GM18867 (cell line): Measurements from ENCODE around the gene PRDM16.

Experiments
- ATAC-seq: cut with Tn5 transposase; IDR thresholded peaks from one replicate; pipeline ENCODE4 v1.9.1; 2021; ENCODE audit warnings: mild to moderate bottlenecking, moderate library complexity; ENCODE audit not compliant: unreplicated experiment

The PRDM16 gene

DNA sequence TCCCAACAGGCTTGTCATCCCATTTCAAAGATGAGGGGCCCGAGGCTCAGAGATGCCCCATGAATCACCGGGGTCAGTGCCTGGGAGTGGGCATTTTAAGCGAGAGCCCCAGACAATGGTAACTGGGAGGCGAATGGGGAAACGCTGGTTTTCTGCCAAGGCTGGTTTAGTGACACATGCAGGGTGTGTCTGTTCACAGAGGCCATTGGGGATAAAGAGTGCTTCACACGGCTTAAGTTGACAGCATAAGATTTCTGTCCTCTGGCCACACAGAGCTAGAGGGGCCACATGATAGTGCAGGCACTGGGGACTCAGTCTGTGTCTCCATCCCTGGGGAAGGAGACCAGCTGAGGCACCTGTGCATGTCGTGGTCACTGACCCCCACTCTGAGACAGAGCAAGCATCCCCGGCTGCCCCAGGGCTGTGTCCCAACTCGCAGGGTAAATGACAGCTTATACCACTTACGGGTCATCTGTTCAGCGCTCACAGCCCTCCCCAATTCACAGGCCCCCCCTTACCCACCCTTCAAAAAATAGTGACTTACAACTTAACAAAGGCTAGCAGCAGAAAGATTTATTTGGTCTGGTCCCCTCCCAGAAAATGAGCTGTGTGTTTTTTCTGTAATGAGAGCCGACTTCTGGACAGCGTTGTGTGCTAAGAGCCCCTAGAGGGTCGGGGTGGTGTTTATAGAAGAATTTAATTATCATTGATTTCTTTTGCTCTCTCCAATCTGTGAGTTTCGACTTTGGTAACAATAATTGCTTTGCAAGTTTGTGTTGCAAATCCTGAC lies 350.6 kb downstream of the PRDM16 start:
- no peak for ATAC-seq

DNA sequence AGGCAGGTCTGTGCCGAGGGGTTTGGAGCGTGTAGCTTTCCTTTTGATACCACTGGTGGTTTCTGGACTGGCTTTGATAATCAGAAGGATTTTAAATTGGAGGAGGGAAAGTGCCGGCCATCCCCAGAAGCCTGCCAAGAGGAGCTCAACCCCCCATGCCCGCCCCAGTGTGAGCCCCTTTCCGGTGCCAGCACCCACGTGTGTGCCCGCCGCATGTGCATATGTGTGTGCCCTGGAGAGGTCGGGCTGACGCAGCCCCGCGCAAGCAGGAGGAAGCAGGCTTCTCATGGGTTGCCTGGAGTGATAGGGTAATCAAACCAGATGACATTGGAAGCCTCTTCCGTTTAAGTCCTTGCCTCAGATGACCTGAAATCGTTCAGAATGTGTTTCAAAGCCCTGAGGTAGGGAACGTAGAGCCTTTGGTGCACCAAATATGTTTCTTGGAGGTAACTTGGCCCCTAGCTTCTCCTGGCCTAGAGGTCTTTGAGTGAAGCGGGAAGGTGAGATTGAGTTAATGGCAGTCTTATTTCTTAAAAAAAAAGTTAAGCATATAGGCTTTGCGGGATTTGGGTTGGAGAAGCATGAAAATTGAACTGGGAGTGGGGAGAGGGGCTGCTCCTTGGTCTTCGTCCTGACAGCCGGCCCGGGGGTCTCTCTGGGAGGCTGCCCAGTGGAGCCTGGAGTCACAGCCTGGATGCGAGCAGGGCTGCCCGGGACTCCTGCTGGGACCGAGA lies 351.4 kb downstream of the PRDM16 start:
- ATAC-seq = no peak

DNA sequence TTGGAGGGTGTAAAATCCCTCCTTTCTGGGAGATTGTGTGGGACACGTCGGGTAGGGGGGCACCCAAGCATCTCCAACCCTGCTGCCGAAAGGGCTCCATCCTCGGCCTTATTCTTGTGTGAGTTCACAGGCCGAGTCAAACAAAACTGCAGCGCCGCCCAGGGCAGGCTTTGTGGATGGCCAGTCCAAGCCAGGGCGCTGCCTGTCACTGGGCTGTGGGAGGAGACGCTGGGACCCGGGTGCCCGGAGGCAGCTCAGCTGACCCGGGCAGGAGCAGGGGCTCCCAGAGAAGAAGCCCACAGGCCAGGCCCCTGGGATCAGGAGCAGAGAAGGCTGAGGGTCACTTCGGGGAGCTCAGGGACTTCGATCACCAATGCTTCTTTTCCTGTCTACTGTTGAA lies 353.6 kb downstream of the PRDM16 start:
- ATAC-seq = no peak

DNA sequence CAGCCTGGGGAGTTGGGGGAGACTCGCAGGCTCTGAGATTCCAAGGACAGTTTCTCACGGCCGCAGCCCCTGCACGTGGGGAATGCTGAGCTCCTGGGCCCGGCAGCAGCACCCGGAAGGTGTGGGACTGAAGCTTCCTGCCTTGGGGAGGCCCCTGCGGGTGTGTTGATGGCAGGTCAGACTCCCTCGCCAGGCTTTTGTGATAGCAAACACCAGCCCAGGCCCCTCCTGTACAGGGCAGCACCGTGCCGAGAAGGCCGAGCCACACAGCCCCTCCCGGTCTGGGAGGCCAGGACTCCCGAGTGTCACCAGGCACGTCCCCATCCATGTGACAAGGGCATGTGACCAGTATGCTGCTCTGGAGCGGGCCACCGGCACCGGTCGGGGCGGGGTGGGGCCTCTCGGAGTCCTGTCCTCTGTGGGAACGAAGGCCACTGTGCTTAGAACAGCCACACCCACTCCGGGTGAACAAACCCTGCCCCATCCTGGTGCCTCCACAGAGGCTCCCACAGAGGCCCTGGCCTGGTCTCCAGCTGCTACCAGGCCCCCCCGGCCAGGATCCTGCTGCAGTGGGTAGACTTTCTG lies 354.3 kb downstream of the PRDM16 start:
- no peak for ATAC-seq

DNA sequence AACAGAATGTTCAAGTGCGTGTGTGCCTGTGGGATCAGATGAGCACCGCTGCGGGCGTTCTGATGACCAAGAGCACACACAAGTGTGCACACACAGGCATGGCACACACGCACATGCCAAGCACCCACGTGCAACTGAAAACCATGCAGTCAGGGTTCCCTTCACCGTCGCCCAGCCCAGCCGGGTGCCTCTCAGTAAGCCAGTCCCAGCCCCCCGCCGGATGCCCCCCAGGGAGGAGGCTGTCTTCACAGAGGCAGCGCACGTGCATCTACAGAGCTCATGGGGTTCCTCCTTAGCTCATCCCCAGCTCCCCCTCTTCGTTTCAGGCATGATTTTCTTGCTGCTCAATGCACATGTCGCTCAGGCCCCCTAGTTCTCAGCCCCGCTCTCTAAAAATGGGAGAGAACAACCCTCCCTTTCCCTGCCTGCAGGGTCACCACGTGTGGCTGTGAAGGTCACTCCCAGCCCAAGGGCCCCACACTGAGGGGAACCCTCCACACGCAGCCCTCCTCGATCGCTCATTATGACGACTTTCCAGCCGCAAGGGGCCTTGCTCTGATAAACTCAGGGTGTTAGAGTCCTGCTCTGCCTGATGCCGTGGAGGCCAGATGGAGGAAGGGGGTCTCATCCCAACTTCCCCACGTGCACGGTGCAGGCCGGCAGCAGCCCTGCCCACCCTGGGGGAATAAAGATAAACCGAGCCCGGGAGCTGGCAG lies 355.1 kb downstream of the PRDM16 start:
- no peak for ATAC-seq

DNA sequence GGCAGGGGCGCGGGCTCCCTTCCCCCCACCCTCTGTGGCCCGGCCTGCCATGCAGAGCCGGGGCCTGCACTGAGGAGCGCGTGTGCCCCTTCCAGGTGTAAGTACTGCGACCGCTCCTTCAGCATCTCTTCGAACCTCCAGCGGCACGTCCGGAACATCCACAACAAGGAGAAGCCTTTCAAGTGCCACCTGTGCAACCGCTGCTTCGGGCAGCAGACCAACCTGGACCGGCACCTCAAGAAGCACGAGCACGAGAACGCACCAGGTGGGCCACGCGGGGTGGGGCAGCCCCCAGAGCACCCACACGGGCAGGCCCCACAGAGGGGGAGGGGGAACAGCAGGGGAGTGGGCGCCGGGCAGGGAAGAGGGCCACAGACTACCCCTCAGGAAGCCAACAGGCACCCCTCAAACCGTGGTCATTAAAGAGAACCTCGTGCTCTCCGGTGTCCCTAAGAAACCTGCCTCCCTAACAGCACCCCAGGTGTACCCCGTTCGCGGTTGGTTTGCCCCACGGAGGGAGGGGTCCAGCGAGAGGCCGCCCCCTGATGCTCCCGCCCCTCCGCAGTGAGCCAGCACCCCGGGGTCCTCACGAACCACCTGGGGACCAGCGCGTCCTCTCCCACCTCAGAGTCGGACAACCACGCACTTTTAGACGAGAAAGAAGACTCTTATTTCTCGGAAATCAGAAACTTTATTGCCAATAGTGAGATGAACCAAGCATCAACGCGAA lies 356.6 kb downstream of the PRDM16 start:
- ATAC-seq = no peak

DNA sequence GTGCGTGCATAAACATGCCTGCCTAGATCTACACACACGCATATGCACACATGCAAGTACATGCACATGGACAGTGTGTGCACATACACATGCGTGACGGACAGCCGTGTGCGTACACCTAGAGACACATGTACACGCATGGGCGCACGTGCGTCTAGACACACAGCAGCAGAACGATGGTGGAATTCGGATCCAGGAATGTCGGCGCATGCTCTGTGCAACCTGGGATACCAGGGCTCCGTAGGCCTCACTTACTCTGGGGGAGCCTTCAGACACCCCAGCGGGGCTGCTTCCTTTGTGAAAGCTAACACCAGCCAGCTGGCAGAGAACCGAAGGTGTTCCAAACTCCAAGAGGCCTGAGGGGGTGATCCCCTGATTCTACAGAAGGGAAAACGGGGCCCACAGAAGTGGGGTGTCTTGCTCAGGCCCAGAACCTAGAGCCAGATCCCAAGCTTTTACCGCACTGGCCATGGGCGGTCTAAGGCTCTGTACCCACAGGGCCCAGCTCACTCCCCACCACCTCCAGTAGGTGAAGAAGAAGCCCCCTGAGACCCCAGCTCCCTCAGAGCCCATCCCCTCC lies 358.0 kb downstream of the PRDM16 start:
- ATAC-seq = no peak

DNA sequence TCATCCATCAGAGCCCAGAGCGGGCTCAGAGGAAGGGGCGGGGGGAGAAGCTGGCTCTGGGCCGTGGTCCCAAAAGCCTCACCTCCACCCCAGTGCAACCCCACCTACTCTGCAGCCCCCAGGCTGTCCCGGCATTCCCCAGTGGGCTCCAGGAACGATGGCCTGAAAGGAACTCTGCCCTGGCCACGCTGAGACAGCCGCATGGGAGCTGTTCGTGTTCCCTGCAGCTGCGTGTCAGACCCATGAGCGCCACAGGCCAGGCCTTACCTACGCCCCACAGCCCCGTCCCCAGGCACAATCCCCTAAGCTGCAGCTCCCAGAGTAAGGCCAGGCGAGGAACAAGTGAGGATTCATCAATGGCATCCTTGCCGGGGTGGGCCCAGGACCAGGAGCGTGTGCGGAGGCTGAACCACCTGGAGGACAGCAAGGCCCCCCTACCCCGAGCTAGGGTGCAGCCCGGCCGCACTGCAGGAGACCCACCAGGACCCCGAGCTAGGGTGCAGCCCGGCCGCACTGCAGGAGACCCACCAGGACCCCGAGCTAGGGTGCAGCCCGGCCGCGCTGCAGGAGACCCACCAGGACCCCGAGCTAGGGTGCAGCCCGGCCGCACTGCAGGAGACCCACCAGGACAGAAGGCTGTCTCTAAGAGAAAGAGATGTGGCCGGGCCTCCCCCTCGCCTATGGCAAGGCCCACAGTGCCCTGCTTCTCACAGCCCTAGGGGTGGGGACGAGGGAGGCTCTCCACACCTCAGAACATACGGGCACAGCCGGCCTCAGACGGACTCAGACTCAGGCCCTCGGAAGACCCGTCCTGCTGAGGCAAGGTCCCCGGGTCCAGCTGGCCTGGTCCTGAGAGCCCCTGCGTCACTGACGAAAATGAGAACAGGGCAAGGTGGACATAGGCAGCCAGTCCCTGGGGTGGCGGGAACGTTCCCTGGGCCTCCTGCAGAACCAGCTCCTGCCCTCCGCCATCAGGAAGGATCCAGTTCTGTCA lies 359.0 kb downstream of the PRDM16 start:
- ATAC-seq = no peak

DNA sequence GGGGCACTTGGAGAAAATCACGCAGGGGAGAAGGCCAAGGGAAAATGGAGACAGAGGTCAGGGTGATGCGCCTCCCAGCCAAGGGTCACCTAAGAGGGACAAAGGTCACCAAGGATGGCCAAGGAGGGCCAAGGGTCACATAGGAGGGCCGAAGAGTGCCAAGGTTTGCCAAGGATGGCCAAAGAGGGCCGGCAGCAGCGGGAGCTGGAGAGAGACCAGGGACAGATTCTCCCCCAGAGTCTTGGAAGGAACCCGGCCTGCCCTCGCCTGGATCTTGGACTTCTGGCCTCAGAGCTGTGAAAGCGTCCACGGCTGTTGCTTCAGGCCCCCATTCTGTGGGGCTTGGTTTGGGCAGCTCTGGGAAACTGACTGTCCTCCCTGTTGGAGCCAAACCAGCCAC lies 359.9 kb downstream of the PRDM16 start:
- ATAC-seq = no peak

DNA sequence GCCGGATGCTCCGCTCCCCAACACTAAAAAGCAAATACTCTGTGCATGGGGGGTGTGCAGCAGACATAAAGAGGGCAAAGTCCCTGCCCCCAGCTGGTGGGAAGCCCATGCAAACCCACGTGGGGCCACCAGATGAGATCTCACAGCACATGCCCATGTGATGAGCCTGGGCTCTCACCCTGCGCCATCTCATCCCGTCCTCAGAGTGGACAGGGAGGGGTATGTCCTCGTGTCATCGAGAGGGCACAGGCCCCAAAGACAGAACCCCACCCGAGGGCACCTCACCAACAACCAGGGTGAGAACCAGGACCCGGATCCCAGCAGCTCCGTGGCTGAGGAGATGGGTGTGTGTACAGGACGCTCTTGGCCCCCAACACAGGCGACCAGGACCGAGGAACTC lies 360.3 kb downstream of the PRDM16 start:
- no peak for ATAC-seq

DNA sequence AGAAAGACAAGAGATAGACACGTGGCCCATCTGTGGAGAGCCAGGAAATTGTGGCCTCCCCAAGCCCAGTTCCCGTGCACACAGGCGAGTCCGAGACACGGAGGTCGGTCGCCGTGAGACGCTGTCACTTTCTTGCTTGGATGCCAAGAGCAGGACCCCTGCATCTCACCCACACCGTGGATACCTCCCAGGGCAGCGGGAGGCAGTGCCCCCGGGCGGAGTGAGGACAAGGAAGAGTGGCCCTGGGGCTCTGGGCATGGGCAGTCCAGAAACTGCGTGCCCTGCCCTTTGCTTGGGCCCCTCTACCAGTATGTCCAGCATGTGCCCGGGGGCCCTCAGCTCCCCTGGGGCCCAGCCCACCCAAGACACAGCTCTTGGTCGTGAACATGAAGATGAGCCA lies 360.8 kb downstream of the PRDM16 start:
- ATAC-seq = no peak

DNA sequence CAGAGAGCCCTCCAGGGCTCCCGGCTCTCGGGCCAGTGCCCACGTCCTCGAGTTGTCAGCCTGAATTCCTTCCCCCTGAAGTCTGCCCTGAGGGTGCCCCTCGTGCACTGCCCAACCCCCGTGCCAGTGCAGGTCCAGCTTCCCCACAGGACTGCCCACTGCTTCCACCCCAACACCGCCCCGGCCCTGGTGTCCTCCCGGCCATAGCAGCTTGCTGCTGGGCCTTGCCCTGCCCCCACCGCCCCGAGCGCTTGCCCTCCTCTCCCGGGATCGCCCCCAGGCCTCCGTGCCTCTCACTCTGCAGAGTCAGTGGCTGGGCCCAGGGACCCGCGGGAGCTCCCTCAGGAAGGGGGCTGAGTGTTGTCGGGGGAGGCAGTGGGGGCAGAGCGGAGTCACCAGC lies 361.4 kb downstream of the PRDM16 start:
- no peak for ATAC-seq

DNA sequence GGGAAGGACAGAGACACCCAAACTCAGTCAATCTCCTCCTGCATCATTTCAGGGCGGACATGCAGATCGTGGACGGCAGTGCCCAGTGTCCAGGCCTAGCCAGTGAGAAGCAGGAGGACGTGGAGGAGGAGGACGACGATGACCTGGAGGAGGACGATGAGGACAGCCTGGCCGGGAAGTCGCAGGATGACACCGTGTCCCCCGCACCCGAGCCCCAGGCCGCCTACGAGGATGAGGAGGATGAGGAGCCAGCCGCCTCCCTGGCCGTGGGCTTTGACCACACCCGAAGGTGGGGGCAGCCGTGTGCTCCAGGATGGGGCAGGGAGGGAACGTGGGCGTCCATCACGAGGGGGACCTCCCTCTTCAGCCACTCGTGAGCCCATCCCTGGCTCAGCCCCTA lies 361.8 kb downstream of the PRDM16 start:
- ATAC-seq = no peak

DNA sequence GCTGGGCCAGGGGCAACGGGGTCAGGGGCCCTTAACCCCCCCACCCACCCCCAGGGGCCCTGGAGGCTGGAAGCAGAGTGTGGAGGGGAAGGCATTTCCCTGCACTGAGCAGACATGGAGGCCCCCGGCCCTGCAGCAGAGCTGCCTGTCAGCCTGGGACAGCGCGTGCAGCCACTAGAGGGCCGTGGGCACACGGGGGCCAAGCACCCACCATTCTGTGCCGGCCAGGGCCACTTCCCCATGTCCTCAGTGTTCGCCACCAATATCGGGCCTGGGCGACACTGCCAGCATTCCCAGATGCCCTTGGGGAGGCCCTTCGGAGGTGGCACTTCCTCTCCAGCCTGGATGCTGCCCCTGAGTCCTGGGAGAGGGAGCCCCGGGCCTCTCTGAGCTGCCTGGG lies 362.3 kb downstream of the PRDM16 start:
- no peak for ATAC-seq

DNA sequence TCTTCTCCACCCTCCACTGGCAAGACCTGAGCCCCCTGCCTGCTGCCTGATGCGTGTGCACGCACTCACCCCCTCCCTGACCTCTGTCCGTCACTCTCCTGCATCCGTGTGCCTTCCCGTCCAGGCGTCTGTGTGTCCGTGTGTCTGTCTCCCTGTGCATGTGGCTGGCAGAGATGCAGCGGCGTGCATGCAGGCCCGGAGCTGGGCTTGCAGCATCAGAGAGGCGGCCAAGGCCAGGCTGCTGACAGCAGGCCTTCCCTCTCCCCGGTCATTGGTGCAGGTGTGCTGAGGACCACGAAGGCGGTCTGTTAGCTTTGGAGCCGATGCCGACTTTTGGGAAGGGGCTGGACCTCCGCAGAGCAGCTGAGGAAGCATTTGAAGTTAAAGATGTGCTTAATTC lies 362.7 kb downstream of the PRDM16 start:
- no peak for ATAC-seq

DNA sequence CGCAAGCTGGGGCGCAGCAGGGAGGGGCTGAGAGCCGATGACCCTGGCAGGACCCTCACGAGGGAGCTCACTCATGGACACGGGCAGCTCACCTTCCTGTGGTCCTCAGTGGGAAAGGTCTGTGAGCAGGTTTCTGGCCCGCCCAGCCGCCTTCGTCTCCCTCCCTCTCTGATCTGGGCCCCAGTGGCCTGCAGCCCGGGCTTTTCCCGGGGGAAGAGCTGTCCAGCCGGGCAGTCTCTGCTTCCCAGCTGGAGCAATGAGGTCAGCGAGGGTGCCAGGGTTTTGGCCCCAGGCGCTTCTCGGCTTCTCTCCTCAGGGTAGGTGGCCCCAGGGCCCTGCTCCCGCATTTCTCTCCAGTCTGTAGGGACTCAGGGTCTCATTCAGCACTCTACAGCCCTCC lies 363.3 kb downstream of the PRDM16 start:
- ATAC-seq = no peak

DNA sequence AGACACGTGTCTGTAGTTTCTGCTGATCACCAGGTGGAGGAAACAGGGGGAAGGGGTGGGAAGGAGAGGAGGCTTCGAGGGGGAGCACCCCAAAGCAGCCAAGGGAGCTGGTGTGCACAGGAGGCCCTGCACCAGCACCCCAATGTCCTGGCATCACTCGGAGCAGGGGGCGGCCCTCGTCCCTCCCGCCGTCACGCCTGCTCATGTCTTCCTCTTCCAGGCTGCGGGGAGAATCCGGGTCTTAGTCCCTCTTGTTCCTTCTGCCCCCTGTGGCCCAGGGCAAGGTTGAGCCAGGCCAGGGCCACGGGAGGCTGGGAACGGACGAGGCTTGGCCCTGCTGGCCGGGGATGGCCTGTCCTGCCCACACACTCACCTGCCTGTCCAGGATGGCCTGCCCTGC lies 364.1 kb downstream of the PRDM16 start:
- ATAC-seq = no peak

DNA sequence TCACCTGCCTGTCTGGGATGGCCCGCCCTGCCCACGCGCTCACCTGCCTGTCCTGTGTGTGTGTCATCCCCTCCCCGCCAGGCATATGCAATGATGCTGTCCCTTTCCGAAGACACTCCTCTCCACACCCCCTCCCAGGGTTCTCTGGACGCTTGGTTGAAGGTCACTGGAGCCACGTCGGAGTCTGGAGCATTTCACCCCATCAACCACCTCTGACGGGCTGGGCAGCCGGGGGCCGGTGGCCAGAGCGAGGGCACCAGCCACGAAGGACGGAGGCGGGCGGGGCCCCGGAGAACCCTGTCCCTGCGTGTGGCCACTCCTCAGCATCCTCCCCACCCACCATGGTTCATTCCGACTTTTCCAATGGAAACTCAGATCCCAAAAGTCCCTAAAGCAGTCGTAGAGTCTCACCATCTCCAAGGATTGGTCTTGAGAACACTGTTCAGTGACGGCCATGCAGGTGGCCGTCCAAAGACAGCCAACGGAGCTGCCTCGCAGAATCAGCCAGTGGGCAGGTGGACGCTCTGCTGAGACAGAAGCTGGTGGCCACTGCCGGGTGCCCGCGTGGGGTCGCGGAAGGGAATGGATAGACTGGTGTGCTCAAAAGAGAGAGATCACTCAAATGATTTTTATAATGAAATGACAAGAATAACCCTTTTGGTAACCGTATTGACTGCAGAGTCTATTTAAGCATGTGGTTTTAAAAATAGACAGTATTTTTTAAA lies 364.8 kb downstream of the PRDM16 start:
- ATAC-seq = no peak
